T-helper 9 cell (primary cell): ENCODE results near the gene L2HGDH.
A peak's percentile ranks its signal among the peaks of the same experiment; 100 is the strongest.

Experiments used
- DNase-seq: peaks from one replicate; pipeline ENCODE4 v3.0.0-alpha.2; 2020

Gene L2HGDH

GRCh38 chr14:50285861-50286260, 26.2 kb downstream of the L2HGDH start:
- DNase-seq: no peak

GRCh38 chr14:50272498-50272897, 39.5 kb downstream of the L2HGDH start:
- DNase-seq: no peak

- DNase-seq: no peak
Measured at GRCh38 chr14:50270932-50271331, 41.1 kb downstream of the L2HGDH start.

GRCh38 chr14:50265029-50265428, 47.0 kb downstream of the L2HGDH start:
- DNase-seq: no peak

GRCh38 chr14:50263321-50263720, 48.7 kb downstream of the L2HGDH start:
- DNase-seq: no peak

- no peak for DNase-seq
Measured at GRCh38 chr14:50262865-50263264, 49.2 kb downstream of the L2HGDH start.

- no peak for DNase-seq
Measured at GRCh38 chr14:50260511-50260910, 51.5 kb downstream of the L2HGDH start.

GRCh38 chr14:50260072-50260471, 52.0 kb downstream of the L2HGDH start:
- DNase-seq: no peak

- no peak for DNase-seq
Measured at GRCh38 chr14:50257732-50258131, 54.3 kb downstream of the L2HGDH start.

- DNase-seq: no peak
Measured at GRCh38 chr14:50254248-50254647, 57.8 kb downstream of the L2HGDH start.

GRCh38 chr14:50249136-50249775, 62.8 kb downstream of the L2HGDH start:
- DNase-seq: no peak

- no peak for DNase-seq
Measured at GRCh38 chr14:50247245-50247644, 64.8 kb downstream of the L2HGDH start.

GRCh38 chr14:50242566-50243310, 69.3 kb downstream of the L2HGDH start:
- no peak for DNase-seq

- DNase-seq: no peak
Measured at GRCh38 chr14:50242096-50242495, 69.9 kb downstream of the L2HGDH start.

GRCh38 chr14:50237427-50237826, 74.6 kb downstream of the L2HGDH start:
- DNase-seq: no peak

GRCh38 chr14:50233951-50234250, 78.1 kb downstream of the L2HGDH start:
- DNase-seq: no peak

- DNase-seq: no peak
Measured at GRCh38 chr14:50233166-50233950, 78.7 kb downstream of the L2HGDH start.

GRCh38 chr14:50232276-50232642, 79.8 kb downstream of the L2HGDH start:
- DNase-seq: no peak

- DNase-seq: peak; percentile 77
Measured at GRCh38 chr14:50231475-50232275, 80.4 kb downstream of the L2HGDH start, which contains the start of gene SOS2. Gene SOS2, minus strand, starts transcription at chr14:50231578. Its CDS starts 295 bp downstream, at chr14:50231283.

GRCh38 chr14:50230701-50231474, 81.1 kb downstream of the L2HGDH start:
- no peak for DNase-seq

GRCh38 chr14:50230401-50230700, 81.7 kb downstream of the L2HGDH start:
- DNase-seq: no peak

- no peak for DNase-seq
Measured at GRCh38 chr14:50229681-50230080, 82.3 kb downstream of the L2HGDH start.
